ENCODE measurements around the gene GBA2.

Gene GBA2

GRCh38 chr9:35713578-35713977 is 35.5 kb downstream of the GBA2 start:
- DNase-seq: no peak

- peak; percentile 65 for DNase-seq
These were observed 36.1 kb downstream of the GBA2 start for GRCh38 chr9:35712762-35713400.

DNA sequence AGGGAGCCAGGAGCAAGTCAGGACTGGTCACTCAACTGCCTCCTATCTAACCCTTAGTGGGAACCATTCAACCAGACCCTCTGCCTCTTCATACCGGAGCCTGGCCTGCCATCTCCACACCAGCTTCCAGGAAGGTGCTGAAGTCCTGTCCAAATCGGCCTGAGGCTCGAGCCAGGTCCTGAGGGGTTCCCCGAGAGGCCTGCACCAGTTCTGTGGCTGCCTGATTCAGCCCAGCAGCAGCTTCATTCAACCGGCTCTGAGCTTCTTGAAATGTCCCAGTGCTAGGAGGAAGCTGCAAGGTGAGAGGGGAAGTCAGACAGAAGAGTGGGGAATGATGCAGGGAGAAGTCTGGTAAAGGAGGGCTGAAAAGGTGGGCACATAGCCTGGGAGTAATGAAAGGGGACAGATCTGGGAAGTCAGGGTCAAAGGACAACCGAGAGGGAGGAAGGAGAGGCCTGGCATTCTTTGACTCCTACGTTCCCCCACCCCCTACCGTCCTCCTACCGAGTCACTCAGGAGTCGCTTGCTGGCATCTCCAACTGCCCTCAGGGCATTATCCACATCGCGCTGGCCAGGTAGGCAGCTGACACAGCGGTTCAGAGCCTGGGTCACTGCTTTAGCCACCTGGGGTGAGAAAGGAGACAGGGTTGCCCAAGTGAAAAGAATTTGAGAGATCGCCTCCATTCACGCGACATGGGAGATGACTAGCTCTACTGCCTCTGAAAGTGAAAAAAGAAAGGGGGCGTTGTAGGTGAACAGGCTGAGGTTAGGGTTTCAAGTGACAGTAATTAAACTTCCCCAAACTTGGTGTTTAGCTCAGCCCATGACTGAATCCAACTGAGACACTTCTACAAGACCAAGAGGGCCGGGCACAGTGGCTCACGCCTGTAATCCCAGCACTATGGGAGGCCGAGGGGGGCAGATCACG is 37.3 kb downstream of the GBA2 start:
- DNase-seq: no peak

DNA sequence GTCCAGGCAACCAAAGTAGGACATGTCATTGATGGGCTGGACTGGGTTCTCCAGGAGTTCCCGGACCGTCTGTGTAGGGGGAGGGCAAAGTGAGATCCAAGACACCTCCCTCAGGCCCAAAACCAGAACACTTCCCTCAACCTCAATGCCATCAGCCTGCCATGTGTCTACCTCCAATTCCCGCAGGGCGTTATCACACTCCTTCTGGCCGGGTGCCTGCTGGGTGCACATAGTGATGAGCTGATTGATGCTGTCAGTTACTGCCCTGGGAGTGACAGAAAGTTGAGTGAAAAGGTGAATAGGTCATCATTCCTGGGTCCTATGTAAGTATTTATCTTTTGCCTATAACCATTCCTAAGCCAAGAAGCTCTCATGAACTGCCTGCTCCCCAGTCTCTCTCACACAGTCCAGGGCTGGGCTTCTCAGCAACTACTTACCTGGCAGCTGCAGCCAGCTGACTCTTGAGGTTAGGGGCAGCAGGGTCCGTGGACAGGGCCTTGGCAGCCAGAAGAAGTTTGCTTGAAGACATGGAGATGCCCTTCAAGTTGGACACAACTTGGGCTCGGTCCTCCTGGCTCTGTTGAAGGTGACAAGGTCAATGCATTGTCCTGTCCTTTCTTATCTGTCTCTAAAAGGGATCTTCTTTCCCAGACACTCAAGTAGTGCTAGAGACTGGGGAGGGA is 38.1 kb downstream of the GBA2 start:
- no peak for DNase-seq

DNA sequence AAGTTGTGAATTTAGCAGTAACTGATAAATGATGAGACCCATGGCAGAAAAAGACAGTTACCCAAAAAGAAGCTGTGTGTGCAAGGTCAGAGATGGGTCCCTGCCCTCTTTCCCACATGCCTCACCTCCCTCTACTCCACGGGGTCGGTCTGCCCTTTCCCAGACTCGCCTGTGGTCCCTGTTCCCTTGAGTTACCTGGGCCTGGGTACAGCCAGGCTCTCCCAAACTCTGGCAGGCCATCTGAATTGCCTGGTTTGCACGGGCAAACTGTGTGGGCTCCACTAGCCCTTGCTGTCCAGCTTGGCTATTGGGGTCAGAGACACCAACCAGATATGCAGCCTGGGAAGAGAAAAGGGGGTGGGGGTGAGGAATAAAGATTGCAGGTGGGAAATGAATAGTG is 40.9 kb downstream of the GBA2 start:
- no peak for DNase-seq

DNA sequence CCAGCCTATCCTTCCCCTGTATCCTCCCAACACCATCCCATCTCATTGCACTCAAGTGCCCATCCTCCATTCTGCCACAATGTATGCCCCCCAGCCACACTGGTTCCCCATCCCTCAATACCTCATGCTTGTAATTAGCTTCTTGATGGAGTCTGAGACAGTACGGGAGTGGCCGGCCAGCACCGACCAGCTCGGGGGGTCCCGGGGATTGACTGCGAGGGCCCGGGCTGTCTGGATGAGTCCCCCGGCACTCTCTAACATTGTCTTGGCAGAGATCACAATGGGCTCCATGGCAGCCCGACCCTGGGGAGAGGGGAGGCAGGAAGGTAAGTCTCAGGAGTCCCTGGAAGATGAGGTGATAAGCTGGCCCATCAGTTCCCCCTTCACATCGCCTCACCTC is 42.1 kb downstream of the GBA2 start:
- DNase-seq: no peak

DNA sequence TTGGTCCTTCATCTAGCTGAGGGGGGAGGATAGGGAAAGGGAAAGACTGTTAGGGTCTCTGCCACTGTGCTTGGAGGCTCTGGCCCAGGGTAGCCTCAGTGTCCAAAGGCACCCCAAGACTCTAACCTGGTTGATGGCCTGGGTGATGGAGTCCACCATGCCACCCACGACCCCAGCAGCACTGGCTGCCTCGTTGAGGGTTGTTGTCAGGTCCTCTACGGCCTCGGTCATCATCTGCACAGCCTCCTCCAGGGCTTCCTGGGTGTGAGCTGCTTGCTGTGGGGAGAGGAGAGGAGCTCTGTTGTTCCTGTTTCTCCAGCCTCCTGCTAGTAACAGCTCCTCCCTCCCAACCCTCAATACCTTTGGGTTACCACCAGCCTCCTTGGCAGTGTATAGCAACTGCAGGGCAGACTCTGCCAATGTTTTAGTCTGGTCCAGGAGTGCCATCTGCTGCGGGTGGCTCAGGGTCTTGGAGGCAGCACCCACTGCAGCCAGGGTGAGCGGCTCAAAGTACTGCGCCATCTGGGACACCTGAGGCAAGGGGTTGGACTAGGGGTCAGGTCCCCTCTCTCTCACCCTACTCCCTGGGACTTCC is 43.1 kb downstream of the GBA2 start:
- DNase-seq: no peak

DNA sequence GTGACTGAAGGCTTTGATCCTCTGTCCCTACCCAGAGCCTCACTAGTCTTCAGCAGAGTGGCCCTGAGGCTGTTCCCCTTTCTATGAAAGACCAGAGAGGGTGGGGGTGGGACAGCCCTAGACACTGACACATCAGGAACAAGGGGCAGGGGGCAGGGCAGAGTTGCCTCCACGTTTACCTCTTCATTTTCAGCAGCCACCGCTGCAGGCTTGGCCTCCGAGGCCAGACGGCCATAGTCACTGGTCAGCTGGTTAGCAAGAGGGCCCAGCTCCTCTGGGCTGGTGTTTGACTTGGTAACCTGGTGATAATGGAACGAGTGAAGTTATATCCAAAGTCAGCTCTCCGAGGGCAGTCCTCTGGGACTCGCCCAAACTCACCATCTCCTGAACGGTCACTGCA is 43.7 kb downstream of the GBA2 start:
- DNase-seq: no peak

- no peak for DNase-seq
These were observed 44.9 kb downstream of the GBA2 start for GRCh38 chr9:35703906-35704672.

DNA sequence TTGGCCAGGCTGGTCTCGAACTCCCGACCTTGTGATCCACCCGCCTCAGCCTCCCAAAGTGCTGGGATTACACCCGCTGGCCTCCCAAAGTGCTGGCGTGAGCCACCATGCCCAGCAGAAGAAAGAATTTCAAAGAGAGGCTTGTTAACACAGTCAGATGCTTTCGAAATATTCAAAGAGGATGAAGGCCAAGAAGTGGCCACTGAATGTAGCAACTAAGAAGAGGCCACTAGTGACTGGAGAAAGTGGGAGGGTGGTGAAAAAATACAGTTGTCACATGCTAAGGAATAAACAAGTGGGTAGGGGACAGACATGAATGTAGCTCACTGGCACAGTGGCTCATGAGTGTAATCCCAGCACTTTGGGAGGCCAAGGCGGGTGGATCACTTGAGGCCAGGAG is 46.3 kb downstream of the GBA2 start:
- DNase-seq: no peak

DNA sequence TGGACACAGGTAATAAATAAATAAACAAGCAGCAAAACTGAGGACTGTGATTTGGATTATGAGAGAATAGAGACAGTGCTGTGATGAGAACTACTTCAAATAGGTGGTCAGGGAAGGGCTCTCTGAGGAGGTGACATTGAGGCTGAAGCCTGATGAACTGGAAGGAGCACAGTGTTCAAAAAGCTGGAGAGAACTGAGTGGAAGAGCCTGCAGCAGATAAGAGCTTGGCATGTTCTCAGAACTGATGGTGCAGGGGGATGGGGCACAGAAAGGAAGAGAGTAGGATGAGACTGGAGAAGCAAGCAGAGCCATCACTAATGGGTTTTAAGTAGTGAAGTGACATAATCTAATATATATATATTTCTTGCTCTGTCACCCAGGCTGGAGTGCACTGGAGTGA is 48.1 kb downstream of the GBA2 start:
- no peak for DNase-seq

- no peak for DNase-seq
These were observed 49.0 kb downstream of the GBA2 start for GRCh38 chr9:35700031-35700430.

DNA sequence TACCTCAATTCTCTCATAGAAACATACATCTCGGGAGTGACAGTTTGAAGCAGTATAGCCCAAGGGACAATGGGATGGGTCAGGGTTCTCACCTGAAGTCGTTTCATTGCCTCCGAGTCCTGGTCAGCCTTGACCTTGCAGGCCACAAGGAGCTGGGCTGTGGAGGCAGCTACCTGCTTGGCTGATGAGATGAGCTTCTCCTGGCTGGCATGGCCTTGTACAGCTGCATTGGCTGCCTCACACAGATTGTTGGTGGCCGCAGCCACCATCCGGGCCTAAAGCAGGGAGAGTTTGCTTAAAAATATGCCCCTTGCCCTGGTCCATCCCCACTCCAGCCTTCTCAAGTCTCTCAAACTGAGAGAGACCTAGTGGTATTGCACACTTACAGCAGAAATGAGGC is 50.8 kb downstream of the GBA2 start:
- DNase-seq: no peak

DNA sequence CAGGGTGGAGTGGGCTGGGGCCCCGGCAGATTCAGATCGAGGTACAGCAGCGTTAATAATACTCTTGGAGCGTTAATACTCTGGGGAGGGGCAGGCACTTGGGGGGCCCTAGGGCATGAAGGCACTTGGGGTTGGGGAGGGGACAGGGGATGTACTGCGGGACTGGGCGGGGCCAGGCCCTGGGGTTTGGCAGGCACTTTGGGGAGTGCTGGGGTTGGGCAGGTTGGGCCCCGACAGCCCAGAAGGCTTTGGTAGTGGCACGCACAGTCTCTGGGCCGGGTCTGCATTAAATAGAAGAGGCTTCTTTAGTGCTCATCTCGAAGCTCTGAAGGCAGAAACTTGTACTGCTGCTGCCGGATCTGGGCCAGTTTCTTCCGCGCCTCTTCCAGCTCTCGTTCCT is 51.5 kb downstream of the GBA2 start:
- no peak for DNase-seq

- peak; percentile 83 for DNase-seq
These were observed 52.4 kb downstream of the GBA2 start for GRCh38 chr9:35696520-35697215.

DNA sequence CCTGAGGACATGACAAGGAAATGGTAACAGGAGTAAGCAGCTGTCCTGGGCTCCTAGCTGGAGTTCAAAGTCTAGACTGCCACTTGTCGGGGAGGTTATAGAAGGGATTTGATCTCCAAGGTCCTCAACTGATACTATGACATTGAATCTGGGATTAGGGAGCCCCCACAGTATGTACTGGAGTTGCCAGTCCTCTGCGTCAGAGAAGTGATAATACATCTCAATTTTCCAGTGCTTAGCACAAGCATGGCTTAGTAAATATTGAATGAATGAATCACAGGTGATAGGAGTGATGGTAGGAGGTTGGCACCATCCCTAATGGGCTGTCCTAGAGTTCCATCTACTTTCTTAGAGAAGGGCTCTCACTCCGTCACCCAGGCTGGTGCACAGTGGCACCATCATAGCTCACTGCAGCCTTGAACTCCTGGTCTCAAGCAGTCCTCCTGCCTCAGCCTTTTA is 53.1 kb downstream of the GBA2 start:
- DNase-seq: no peak

- no peak for DNase-seq
These were observed 57.2 kb downstream of the GBA2 start for GRCh38 chr9:35691757-35692301.

GRCh38 chr9:35691334-35691650 is 57.7 kb downstream of the GBA2 start:
- DNase-seq: no peak

DNA sequence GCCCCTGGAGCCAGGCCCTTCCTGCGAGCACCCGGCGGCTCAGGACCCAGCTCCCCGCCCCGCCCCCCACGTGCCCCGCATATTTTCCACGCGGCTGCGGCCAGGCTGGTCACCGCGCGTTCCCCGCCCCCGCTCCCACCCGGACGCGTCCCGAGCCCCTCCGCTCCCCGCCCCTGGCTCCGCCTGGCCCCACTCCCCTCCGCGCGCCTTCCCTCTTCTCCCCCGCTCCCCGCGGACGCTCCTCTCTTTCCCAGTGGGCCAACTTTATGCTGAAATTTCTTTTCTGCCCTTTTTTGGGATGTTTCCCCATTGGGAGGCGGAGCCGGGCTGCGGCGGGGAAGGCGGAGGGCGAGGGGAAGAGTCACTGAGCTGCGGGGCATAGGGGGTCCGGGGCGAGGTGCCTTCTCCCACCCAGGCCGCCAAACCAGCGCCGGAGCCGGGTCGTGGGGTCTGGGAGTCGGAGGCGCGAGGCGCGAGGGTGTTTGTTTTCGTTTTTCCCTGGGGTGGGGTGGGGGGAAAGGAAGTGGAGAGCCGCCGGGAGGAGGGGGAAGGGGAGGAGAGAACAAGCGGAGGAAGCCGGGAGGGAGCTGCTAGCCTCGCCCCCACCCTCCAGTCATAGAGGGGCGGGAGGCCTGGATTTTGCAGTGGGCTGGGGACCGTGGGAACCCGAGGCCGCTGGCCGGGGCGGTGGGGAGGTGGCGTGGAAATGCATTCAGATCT is 58.3 kb downstream of the GBA2 start:
- peak; percentile 89 for DNase-seq

DNA sequence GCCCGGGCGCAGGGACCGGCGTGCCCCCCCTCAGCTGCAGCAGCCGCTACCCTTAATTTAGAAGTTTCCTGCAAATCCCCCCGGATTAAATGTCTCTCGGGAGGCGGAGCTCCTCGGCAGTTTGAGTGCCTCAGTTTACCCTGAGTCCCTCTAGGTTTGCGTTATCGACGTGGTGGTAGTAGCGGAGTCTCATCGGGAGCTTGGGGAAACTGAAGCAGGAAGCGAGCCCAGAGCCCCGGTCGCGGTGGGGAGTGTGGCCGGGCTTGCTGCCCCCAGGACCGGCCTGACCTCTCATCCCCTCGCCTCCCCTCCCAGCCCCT is 58.8 kb downstream of the GBA2 start:
- DNase-seq: no peak

All from islet precursor cell (in vitro differentiated cells).